Stomach (tissue), 9 donors: ENCODE results near the gene ARHGAP10. TPM values are rescaled to one million over a fixed set of nuclear protein-coding genes. Genes with fewer than 3 reads are reported as not detected.

ENCODE experiments used
- DNase-seq, 2 donors: peaks; one replicate each; pipeline versions ENCODE4 v3.0.0 to v3.0.0-alpha.2; 2013 to 2019
- H3K27ac ChIP-seq, 5 donors: fragments of 200-600 bp in 4 of 5; sonication (generic) in 4 of 5; one replicate each; pipeline ENCODE4 v1.5.1; 2013 to 2019; ENCODE audit warnings: mild to moderate bottlenecking in 1 of 5, moderate library complexity in 1 of 5
- H3K27me3 ChIP-seq, 3 donors: fragments of 200-600 bp; sonication (generic); one replicate each; pipeline ENCODE4 v1.5.1; 2017 to 2019; ENCODE audit warnings: mixed run types in 1 of 3
- H3K36me3 ChIP-seq, 4 donors: fragments of 200-600 bp; sonication (generic); 1 replicate in 3 of 4; 2 replicates in 1 of 4; pipeline ENCODE4 v1.5.1; 2016 to 2019
- H3K4me1 ChIP-seq, 4 donors: fragments of 200-600 bp; sonication (generic); one replicate each; pipeline ENCODE4 v1.5.1; 2016 to 2019
- H3K4me3 ChIP-seq, 4 donors: fragments of 200-600 bp; sonication (generic) in 3 of 4; one replicate each; pipeline ENCODE4 v1.5.1; 2016 to 2019; ENCODE audit warnings: mild to moderate bottlenecking in 1 of 4
- H3K9me3 ChIP-seq, 4 donors: fragments of 200-600 bp; sonication (generic); one replicate each; pipeline ENCODE4 v1.5.1; 2016 to 2019
- CTCF ChIP-seq, 7 experiments: fragments of 450-650 bp in 4 of 7; fragments of 200-600 bp in 3 of 7; sonication (generic) in 3 of 7; IDR thresholded peaks; one replicate each; pipeline ENCODE4 v1.5.1; 2016 to 2019; ENCODE audit warnings: antibody characterized with exemption in 7 of 7, control low read depth in 2 of 7, mild to moderate bottlenecking in 1 of 7
- EP300 ChIP-seq: sonication (generic); formaldehyde crosslinking; IDR thresholded peaks from one replicate; pipeline ENCODE4 v1.6.1; 2017; ENCODE audit warnings: antibody characterized with exemption
- POLR2A ChIP-seq, 4 donors: fragments of 450-650 bp; IDR thresholded peaks; one replicate each; pipeline ENCODE4 v1.6.1; 2016; ENCODE audit warnings: antibody characterized with exemption in 4 of 4, control low read depth in 2 of 4, mild to moderate bottlenecking in 1 of 4, moderate library complexity in 1 of 4
- POLR2AphosphoS5 ChIP-seq, 3 donors: sonication (generic); formaldehyde crosslinking; IDR thresholded peaks; one replicate each; pipeline ENCODE4 v1.6.1; 2016; ENCODE audit warnings: antibody characterized with exemption in 3 of 3
- WGBS, 5 donors: extraction: QIAGEN DNeasy Blood & Tissue Kit in 3 of 5; methylation state at CpG; one replicate each; pipeline versions ENCODE4 v1.1.5 to v1.1.7; 2013 to 2018; 5-methylcytosine and 5-hydroxymethylcytosine counted together
- intact Hi-C: fragments of 100-400 bp; cut with DNase I; formaldehyde crosslinking; loops from one replicate; pipeline ENCODE4 v1.15.1; 2023; ENCODE audit warnings: low total_unique reads
- polyA plus RNA-seq, 3 donors: library from polyadenylated mRNA; stranded (reverse); fragments of 200-250 nt; gene quantifications; one replicate each; pipeline ENCODE4 v1.2.3, GENCODE V29; 2013
- total RNA-seq, 5 donors: library from RNA; depleted of rRNA; stranded (reverse); fragments of >200 nt; gene quantifications; one replicate each; pipeline versions ENCODE4 v1.1.0 to v1.2.3, GENCODE V29; 2014 to 2016
- donor health status: healthy with polysubstance abuse.
- donor health status: Bipolar disorder and iron deficiency.
- donor health status: healthy.

ARHGAP10 gene
- total and polyA plus RNA-seq, 8 donors, result 18.1 to 117 (median 43.9) TPM

- no peaks in the 10 kb centered on the region for H3K27me3 ChIP-seq
- peaks cover 50 to 98% (median 73%) of the 10 kb centered on the region in 4 donors for H3K4me1 ChIP-seq
- DNase-seq, result no peak
- H3K9me3 ChIP-seq, result no peaks in the 10 kb centered on the region
- H3K4me3 ChIP-seq, result no peak overlapping the region
- peak overlapping the region in 2 of 5 donors; percentile 0 to 66 for H3K27ac ChIP-seq
- intact Hi-C loops, result no loop called here
- no peak for TF ChIP-seq POLR2A (IDR thresholded peaks at IDR 0.05)
- no peak for TF ChIP-seq POLR2AphosphoS5 (IDR thresholded peaks at IDR 0.05)
- TF ChIP-seq CTCF (IDR thresholded peaks at IDR 0.05), result no peak
- no peak for TF ChIP-seq EP300
- WGBS, 5 donors, result 22 to 59% (median 36%) methylated on average over 2 of the region's 2 CpGs
- H3K36me3 ChIP-seq, result no peaks in the 10 kb centered on the region
Observed at GRCh38 chr4:147790412-147790811, 58.5 kb downstream of the ARHGAP10 start.

- peaks cover 46 to 89% (median 67%) of the 10 kb centered on the region in 4 donors for H3K4me1 ChIP-seq
- no peaks in the 10 kb centered on the region for H3K27me3 ChIP-seq
- no peak for DNase-seq
- intact Hi-C loops, result no loop called here
- no peak for TF ChIP-seq CTCF (IDR thresholded peaks at IDR 0.05)
- H3K36me3 ChIP-seq, result no peaks in the 10 kb centered on the region
- H3K27ac ChIP-seq, result no peak overlapping the region
- no peaks in the 10 kb centered on the region for H3K9me3 ChIP-seq
- WGBS, 5 donors, result 91 to 99% (median 98%) methylated on average over 17 of the region's 17 CpGs
- H3K4me3 ChIP-seq, result no peak overlapping the region
Observed at GRCh38 chr4:147791341-147791740, 59.5 kb downstream of the ARHGAP10 start.

GRCh38 chr4:147791865-147792264 is 60.0 kb downstream of the ARHGAP10 start:
- no peaks in the 10 kb centered on the region for H3K36me3 ChIP-seq
- 72 to 86% (median 82%) methylated on average over 8 of the region's 8 CpGs for WGBS, 5 donors
- H3K27ac ChIP-seq, result no peak overlapping the region
- H3K4me3 ChIP-seq, result no peak overlapping the region
- peaks cover 41 to 83% (median 63%) of the 10 kb centered on the region in 4 donors for H3K4me1 ChIP-seq
- no peaks in the 10 kb centered on the region for H3K9me3 ChIP-seq
- no peak for DNase-seq
- no peak for TF ChIP-seq CTCF (IDR thresholded peaks at IDR 0.05)
- intact Hi-C loops, result no loop called here
- H3K27me3 ChIP-seq, result no peaks in the 10 kb centered on the region

GRCh38 chr4:147793569-147794313 is 61.9 kb downstream of the ARHGAP10 start:
- Histone ChIP-seq H3K36me3 (no peaks in the 10 kb centered on the region), H3K27me3 (no peaks in the 10 kb centered on the region), H3K4me3 (no peak overlapping the region), H3K27ac (peak overlapping the region in 2 of 5 donors; percentile 27 to 37), H3K4me1 (peaks cover 25 to 66% (median 51%) of the 10 kb centered on the region in 4 donors), H3K9me3 (no peaks in the 10 kb centered on the region)
- 36 to 48% (median 40%) methylated on average over 8 of the region's 8 CpGs for WGBS, 5 donors
- TF ChIP-seq POLR2A (IDR thresholded peaks at IDR 0.05) (no peak), EP300 (no peak), POLR2AphosphoS5 (IDR thresholded peaks at IDR 0.05) (no peak), CTCF (IDR thresholded peaks at IDR 0.05) (no peak)
- intact Hi-C loops, result no loop called here
- peak in 1 of 2 donors; percentile 56 for DNase-seq
